Activated CD4-positive, alpha-beta T cell treated with anti-CD3 and anti-CD28 coated beads for 1 hour (primary cell): ENCODE data around the gene SLC6A9.

Source experiments
- DNase-seq: peaks from one replicate; pipeline ENCODE4 v3.0.0-alpha.2; 2020

Gene SLC6A9

DNA sequence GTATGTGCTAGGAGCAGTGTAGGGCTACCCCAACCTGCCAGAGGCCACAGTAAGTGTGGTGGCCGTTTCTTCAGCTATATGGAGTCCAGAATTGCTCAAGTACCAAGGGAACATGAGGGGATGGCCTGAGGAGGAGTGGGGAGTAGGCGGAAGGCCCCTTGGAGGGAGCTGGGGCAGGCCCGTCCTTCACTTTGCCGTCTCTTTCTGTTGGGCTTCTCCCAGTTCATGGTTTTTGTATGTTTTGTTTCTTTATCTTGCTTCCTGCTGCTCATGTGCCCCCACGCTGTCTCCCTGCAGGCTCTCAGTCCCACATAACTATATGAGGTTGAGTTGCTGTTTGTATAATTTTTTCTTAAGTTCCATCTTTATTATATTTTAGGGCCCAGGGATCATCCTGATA lies 67.4 kb downstream of the SLC6A9 start:
- no peak for DNase-seq

GRCh38 chr1:43963006-43963405 lies 68.3 kb downstream of the SLC6A9 start:
- no peak for DNase-seq

GRCh38 chr1:43962324-43962723 lies 68.9 kb downstream of the SLC6A9 start:
- no peak for DNase-seq

GRCh38 chr1:43961692-43962091 lies 69.6 kb downstream of the SLC6A9 start:
- no peak for DNase-seq

DNA sequence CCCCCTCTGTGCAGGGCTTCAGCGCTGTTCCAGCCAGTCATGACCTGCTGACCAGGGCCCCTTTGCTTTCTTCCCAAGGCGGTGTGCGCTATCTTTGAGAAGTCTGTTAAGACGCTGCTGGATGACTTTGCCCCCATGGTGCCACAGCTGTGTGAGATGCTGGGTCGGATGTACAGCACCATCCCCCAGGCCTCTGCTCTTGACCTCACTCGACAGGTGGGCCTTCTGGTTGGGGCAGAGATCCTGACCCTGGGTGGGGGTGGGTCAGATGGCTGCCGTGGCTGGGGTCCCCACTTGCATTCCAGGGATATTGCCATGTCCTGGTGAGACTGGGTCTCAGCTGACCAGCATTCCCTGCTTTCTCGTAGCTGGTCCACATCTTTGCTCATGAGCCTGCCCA lies 70.5 kb downstream of the SLC6A9 start:
- DNase-seq, result no peak

DNA sequence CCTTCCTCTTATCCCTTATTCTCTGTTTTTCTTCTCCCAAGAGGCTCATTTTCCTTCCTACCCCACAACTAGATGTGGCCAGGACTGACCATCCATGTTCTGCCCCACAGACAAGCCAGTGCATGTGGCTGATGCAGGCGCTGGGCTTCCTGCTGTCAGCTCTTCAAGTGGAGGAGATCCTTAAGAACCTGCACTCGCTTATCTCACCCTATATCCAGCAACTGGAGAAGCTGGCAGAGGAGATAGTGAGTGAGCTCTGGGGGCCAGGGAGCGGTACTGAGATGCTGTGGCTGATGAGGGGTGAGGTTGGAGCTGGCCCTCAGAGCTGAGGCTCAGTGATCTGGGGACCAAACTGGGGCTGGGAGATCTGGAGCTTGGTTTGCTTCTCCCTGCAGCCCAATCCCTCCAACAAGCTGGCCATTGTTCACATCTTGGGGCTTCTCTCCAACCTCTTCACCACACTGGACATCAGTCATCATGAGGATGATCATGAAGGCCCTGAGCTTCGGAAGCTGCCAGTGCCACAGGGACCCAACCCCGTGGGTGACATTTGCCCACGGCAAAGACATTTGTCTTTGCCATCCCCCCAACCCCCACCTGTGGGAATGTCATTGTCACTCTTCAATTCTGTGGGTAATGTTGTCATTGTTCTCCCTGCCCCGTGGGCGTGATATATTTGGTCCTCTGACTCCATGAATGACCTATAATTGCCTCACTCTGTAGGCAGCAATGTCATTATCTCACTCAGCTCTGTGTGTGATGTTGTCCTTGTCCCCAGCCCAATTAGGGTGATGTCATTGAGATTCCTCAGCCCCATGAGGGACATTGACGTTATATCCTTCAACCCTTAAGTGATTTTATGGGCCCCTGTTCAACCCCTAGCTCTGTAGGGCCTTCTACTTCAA lies 72.7 kb downstream of the SLC6A9 start:
- no peak for DNase-seq

- DNase-seq, result no peak
These were observed 73.7 kb downstream of the SLC6A9 start for GRCh38 chr1:43957407-43958040.

DNA sequence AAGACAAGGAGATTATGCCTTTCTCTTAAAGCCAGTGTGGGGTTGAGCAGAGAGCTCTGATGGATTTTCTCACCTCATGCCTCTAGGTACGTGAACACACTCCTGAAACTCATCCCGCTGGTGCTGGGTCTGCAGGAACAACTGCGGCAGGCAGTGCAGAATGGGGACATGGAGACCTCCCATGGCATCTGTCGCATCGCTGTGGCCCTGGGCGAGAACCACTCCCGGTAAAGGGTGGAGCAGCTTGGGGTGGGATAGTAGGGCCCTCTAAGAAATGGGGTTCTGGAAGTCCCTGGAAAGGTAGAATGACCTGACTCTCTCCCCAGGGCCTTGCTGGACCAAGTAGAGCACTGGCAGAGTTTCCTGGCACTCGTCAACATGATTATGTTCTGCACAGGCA lies 75.0 kb downstream of the SLC6A9 start:
- DNase-seq, result no peak

DNA sequence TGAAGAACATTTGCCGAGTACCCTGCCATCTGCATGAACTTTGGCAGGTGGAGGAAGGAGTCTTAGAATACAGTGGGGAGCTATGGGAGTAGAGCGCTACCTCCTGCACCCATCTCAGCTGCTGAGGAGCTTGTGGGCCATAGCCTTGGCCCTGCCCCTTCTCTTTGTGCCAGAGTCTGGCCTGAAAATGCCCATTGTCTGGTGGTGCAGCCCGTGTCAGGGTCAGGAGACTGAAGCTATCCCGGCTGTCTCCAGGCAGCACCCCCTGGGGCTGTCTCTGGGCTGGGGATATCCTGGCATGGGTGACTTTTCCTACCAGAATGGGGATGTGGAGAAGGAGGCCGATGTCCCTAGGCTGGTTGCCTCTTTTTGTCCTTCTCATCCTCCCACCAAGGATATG lies 77.2 kb downstream of the SLC6A9 start:
- DNase-seq, result no peak

DNA sequence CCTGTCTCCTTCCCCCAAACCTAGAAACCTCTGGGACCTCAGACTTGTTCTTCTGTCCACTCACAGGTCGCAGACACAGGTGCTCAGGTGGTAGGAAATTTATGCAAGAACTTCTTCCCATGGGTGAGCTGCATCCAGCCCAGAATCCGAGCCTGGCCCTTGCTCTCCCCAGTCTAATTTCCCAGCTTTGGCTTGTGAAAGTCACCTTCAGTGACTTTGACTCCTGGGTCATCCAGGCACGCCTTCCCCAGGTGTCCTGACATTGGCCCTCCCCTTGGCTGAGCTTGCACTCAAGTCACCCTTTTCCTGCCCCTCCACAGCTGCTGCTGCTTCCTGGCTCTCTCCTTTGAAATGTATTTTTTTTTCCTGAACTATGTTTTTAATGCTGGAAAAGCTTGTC lies 77.9 kb downstream of the SLC6A9 start:
- DNase-seq, result no peak

- DNase-seq, result no peak
These were observed 78.4 kb downstream of the SLC6A9 start for GRCh38 chr1:43952731-43953346.

GRCh38 chr1:43951021-43951985 lies 80.0 kb downstream of the SLC6A9 start:
- DNase-seq, result no peak

- DNase-seq, result no peak
These were observed 81.6 kb downstream of the SLC6A9 start for GRCh38 chr1:43949678-43950077.

GRCh38 chr1:43947874-43948437 lies 83.3 kb downstream of the SLC6A9 start:
- no peak for DNase-seq

GRCh38 chr1:43947061-43947873 lies 84.0 kb downstream of the SLC6A9 start:
- DNase-seq, result no peak
